Cardiac muscle cell (in vitro differentiated cells and primary cell): ENCODE measurements around the gene TNFRSF17. TPM values are rescaled to one million over a fixed set of nuclear protein-coding genes. Genes with fewer than 3 reads are reported as not detected.

ENCODE experiments used
- DNase-seq, 2 donors: peaks; one replicate each; pipeline versions ENCODE4 v3.0.0 to v3.0.0-alpha.2; 2010 to 2017; ENCODE audit warnings: low read depth in 1 of 2, low spot score in 1 of 2
- H3K27ac ChIP-seq: fragments of 200-600 bp; sonication (generic); 2 replicates; pipeline ENCODE4 v1.5.1; 2016
- H3K27me3 ChIP-seq: fragments of 200-600 bp; sonication (generic); 2 replicates; pipeline ENCODE4 v1.6.0; 2016; ENCODE audit warnings: control low read depth
- H3K36me3 ChIP-seq: fragments of 200-600 bp; sonication (generic); 2 replicates; pipeline ENCODE4 v1.5.1; 2016; ENCODE audit warnings: control low read depth
- H3K4me1 ChIP-seq: fragments of 200-600 bp; sonication (generic); 2 replicates; pipeline ENCODE4 v1.8.1; 2017; ENCODE audit warnings: low read depth, mild to moderate bottlenecking, mixed run types
- H3K4me3 ChIP-seq: fragments of 200-600 bp; sonication (generic); 2 replicates; pipeline ENCODE4 v1.5.1; 2016; ENCODE audit warnings: mild to moderate bottlenecking
- H3K9me3 ChIP-seq: fragments of 200-600 bp; sonication (generic); 2 replicates; pipeline ENCODE4 v1.5.1; 2017; ENCODE audit warnings: low read depth, mild to moderate bottlenecking, control low read depth
- CTCF ChIP-seq: IDR thresholded peaks from 2 replicates; pipeline ENCODE4 v1.5.1; 2012; ENCODE audit warnings: low read depth, mild to moderate bottlenecking, low read length
- polyA plus RNA-seq: library from polyadenylated mRNA; unstranded; fragments of >200 nt; fragmentation: Nextera tagmentation; extraction: Ambion mirVana; gene quantifications from 2 replicates; pipeline ENCODE4 v1.2.1, GENCODE V29; 2016
- total RNA-seq: library from RNA; depleted of rRNA; stranded (reverse); fragments of >200 nt; gene quantifications from 2 replicates; pipeline ENCODE4 v1.2.3, GENCODE V29; 2016

Gene TNFRSF17
- total and polyA plus RNA-seq, 2 experiments from 2014 or later = not detected

GRCh38 chr16:11977376-11978041, 12.5 kb downstream of the TNFRSF17 start:
- H3K9me3 ChIP-seq = no peaks in the 10 kb centered on the region
- H3K27me3 ChIP-seq = no peaks in the 10 kb centered on the region
- no peak for TF ChIP-seq CTCF
- DNase-seq = peak in 1 of 2 donors; percentile 76
- peaks cover 6% of the 10 kb centered on the region for H3K4me1 ChIP-seq
- H3K4me3 ChIP-seq = peak overlapping the region; percentile 78
- no peak overlapping the region for H3K27ac ChIP-seq
- H3K36me3 ChIP-seq = no peaks in the 10 kb centered on the region

GRCh38 chr16:11978080-11978479, 13.1 kb downstream of the TNFRSF17 start:
- Histone ChIP-seq H3K36me3 (no peaks in the 10 kb centered on the region), H3K27me3 (no peaks in the 10 kb centered on the region), H3K4me3 (no peak overlapping the region), H3K27ac (no peak overlapping the region), H3K4me1 (peaks cover 6% of the 10 kb centered on the region), H3K9me3 (no peaks in the 10 kb centered on the region)
- no peak for DNase-seq
- TF ChIP-seq CTCF = no peak

GRCh38 chr16:11979013-11979672, 14.1 kb downstream of the TNFRSF17 start:
- no peak for TF ChIP-seq CTCF
- no peaks in the 10 kb centered on the region for H3K9me3 ChIP-seq
- H3K4me1 ChIP-seq = peaks cover 6% of the 10 kb centered on the region
- no peak for DNase-seq
- no peaks in the 10 kb centered on the region for H3K36me3 ChIP-seq
- no peak overlapping the region for H3K4me3 ChIP-seq
- H3K27ac ChIP-seq = no peak overlapping the region
- H3K27me3 ChIP-seq = no peaks in the 10 kb centered on the region

GRCh38 chr16:11980136-11980844, 15.3 kb downstream of the TNFRSF17 start:
- TF ChIP-seq CTCF = no peak
- Histone ChIP-seq H3K4me3 (no peak overlapping the region), H3K27me3 (no peaks in the 10 kb centered on the region), H3K36me3 (no peaks in the 10 kb centered on the region), H3K9me3 (no peaks in the 10 kb centered on the region), H3K27ac (no peak overlapping the region), H3K4me1 (peaks cover 6% of the 10 kb centered on the region)
- no peak for DNase-seq

- Histone ChIP-seq H3K4me3 (no peak overlapping the region), H3K9me3 (no peaks in the 10 kb centered on the region), H3K27ac (no peak overlapping the region), H3K4me1 (no peaks in the 10 kb centered on the region), H3K27me3 (no peaks in the 10 kb centered on the region), H3K36me3 (no peaks in the 10 kb centered on the region)
- no peak for TF ChIP-seq CTCF
- no peak for DNase-seq
These were observed 20.2 kb downstream of the TNFRSF17 start for GRCh38 chr16:11985250-11985649.
